GM06990 (cell line): ENCODE measurements around the gene VSTM2L.

Experiments used
- DNase-seq: peaks from one replicate; pipeline ENCODE4 v3.0.0-alpha.2; 2011; ENCODE audit not compliant: insufficient read length; ENCODE audit errors: extremely low read depth
- H3K27me3 ChIP-seq: replicated peaks from 2 replicates; pipeline ENCODE4 v1.6.0; 2011; ENCODE audit warnings: low read length; ENCODE audit not compliant: control insufficient read depth, insufficient read depth
- H3K36me3 ChIP-seq: 2 replicates; pipeline ENCODE4 v1.5.1; 2011; ENCODE audit warnings: low read length; ENCODE audit not compliant: control insufficient read depth, insufficient read depth
- H3K4me3 ChIP-seq: replicated peaks from 2 replicates; pipeline ENCODE4 v1.5.1; 2011; ENCODE audit warnings: low read depth, mild to moderate bottlenecking, control low read depth, low read length
- TF ChIP-seq, protein P1 (sequence below): IDR thresholded peaks from 2 replicates; pipeline ENCODE4 v1.5.1; 2011; ENCODE audit warnings: low read length, control low read depth, mild to moderate bottlenecking, inconsistent platforms; ENCODE audit not compliant: insufficient read depth, poor library complexity, severe bottlenecking

Gene VSTM2L

GRCh38 chr20:37935435-37935834 lies 32.5 kb downstream of the VSTM2L start:
- DNase-seq, result no peak
- H3K27me3 ChIP-seq, result peaks cover 2% of the 10 kb centered on the region; the same call in 1 of the 2 replicates
- TF ChIP-seq, protein P1, sequence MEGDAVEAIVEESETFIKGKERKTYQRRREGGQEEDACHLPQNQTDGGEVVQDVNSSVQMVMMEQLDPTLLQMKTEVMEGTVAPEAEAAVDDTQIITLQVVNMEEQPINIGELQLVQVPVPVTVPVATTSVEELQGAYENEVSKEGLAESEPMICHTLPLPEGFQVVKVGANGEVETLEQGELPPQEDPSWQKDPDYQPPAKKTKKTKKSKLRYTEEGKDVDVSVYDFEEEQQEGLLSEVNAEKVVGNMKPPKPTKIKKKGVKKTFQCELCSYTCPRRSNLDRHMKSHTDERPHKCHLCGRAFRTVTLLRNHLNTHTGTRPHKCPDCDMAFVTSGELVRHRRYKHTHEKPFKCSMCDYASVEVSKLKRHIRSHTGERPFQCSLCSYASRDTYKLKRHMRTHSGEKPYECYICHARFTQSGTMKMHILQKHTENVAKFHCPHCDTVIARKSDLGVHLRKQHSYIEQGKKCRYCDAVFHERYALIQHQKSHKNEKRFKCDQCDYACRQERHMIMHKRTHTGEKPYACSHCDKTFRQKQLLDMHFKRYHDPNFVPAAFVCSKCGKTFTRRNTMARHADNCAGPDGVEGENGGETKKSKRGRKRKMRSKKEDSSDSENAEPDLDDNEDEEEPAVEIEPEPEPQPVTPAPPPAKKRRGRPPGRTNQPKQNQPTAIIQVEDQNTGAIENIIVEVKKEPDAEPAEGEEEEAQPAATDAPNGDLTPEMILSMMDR, result no peak

GRCh38 chr20:37936041-37936440 lies 33.1 kb downstream of the VSTM2L start:
- no peaks in the 10 kb centered on the region; the same call in 1 of the 2 replicates for H3K27me3 ChIP-seq
- DNase-seq, result no peak

More at GRCh38 chr20:37935435-37935834, 32.5 kb downstream of the VSTM2L start:
- no peaks in the 10 kb centered on the region for H3K36me3 ChIP-seq
- H3K4me3 ChIP-seq, result no peak overlapping the region

GRCh38 chr20:37936451-37936850 lies 33.5 kb downstream of the VSTM2L start:
- DNase-seq, result no peak
- TF ChIP-seq, protein P1, result no peak
- no peak overlapping the region for H3K4me3 ChIP-seq
- no peaks in the 10 kb centered on the region for H3K36me3 ChIP-seq
- H3K27me3 ChIP-seq, result no peaks in the 10 kb centered on the region; the same call in 1 of the 2 replicates

More at GRCh38 chr20:37936041-37936440, 33.1 kb downstream of the VSTM2L start:
- H3K4me3 ChIP-seq, result no peak overlapping the region
- TF ChIP-seq, protein P1, result no peak
- no peaks in the 10 kb centered on the region for H3K36me3 ChIP-seq

DNA sequence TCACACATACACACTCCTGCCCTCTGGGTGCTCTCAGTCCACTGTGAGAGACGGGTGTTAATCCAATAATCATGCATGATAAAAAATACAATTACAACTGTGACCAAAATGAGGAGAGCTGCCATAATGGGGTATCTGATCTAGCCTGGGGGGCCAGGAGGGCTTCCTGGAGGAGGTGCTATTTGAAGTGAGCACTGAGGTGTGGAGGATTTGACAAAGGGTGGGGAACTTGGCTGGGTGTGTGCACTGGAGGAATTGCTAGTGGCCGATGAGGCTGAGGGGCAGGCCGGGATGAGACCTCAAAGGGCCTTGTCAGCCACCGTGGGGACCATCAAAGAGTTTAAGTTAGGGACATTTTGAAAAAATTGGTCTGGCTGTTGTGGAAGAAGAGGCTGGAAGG lies 34.8 kb downstream of the VSTM2L start:
- no peak for DNase-seq
- Histone ChIP-seq H3K4me3 (no peak overlapping the region), H3K36me3 (no peaks in the 10 kb centered on the region), H3K27me3 (no peaks in the 10 kb centered on the region)
- TF ChIP-seq, protein P1, result no peak

- no peaks in the 10 kb centered on the region for H3K27me3 ChIP-seq
- H3K4me3 ChIP-seq, result no peak overlapping the region
- TF ChIP-seq, protein P1, result no peak
- no peaks in the 10 kb centered on the region for H3K36me3 ChIP-seq
- DNase-seq, result no peak
Observed at GRCh38 chr20:37938181-37938750, 35.3 kb downstream of the VSTM2L start.

DNA sequence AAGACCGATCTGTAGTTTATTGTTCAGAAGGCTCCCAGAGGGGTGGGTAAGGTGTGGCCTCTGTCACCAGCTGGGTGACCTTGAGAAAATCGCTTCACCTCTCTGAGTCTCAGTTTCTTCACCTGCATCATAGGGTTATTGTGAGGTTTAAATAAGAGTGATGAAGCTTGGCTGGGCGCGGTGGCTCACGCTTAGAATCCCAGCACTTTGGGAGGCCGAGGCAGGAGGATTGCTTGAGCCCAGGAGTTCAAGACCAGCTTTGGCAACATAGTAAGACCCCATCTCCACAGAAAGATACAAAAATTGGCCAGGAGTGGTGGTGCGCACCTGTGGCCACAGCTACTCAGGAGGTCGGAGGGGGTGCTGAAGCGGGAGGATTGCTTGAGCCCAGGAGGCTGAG lies 36.0 kb downstream of the VSTM2L start:
- no peaks in the 10 kb centered on the region for H3K36me3 ChIP-seq
- DNase-seq, result no peak
- TF ChIP-seq, protein P1, result no peak
- H3K4me3 ChIP-seq, result no peak overlapping the region
- H3K27me3 ChIP-seq, result no peaks in the 10 kb centered on the region
